GM12878 (cell line): ENCODE data around the gene RUNDC3A. TPM values are rescaled to one million over a fixed set of nuclear protein-coding genes. Genes with fewer than 3 reads are reported as not detected.

ENCODE experiments used
- ATAC-seq: fragments of 200-7000 bp; cut with Tn5 transposase; 3 replicates; pipeline ENCODE4 v1.9.1; 2020; ENCODE audit warnings: mild to moderate bottlenecking, moderate library complexity
- BruUV-seq: library from RNA; stranded (reverse); fragments of 400-500 nt; replicated peaks from 2 replicates; lab custom pipeline; 2021; lab: Mats Ljungman, UMichigan
- CTCF ChIA-PET: fragments of 300-600 bp; sonication (Branson Sonifier 250); formaldehyde crosslinking; extraction: SDS; loops from one replicate; lab custom pipeline; 2021; ENCODE audit warnings: inconsistent platforms; lab: Yijun Ruan, JAX
- POLR2A ChIA-PET: fragments of 350-600 bp; formaldehyde crosslinking; extraction: SDS; loops from one replicate; lab custom pipeline; 2021; ENCODE audit warnings: inconsistent platforms; lab: Charles Lee
- RAD21 ChIA-PET: fragments of 300-600 bp; sonication (Branson Sonifier 250); formaldehyde crosslinking; loops from one replicate; lab custom pipeline; 2023; ENCODE audit warnings: antibody characterized with exemption; ENCODE audit not compliant: unreplicated experiment; lab: Charles Lee
- SMC1A ChIA-PET: fragments of 300-600 bp; sonication (Branson Sonifier 250); formaldehyde crosslinking; loops from one replicate; lab custom pipeline; 2023; ENCODE audit not compliant: unreplicated experiment, uncharacterized antibody; lab: Charles Lee
- DNase-seq: peaks from one replicate; pipeline ENCODE4 v3.0.0-alpha.2; 2011; ENCODE audit warnings: low read depth, low spot score
- FAIRE-seq: peaks from 3 replicates; lab custom pipeline; 2011; peaks lifted over from hg19 to GRCh38; lab: Jason Lieb, UNC
- H2AFZ ChIP-seq: 2 replicates; pipeline ENCODE4 v1.6.0; 2011; ENCODE audit warnings: low read depth, low read length, control low read depth; ENCODE audit not compliant: control insufficient read depth
- H3K27ac ChIP-seq: 2 replicates; pipeline ENCODE4 v1.5.1; 2011; ENCODE audit warnings: control low read depth; ENCODE audit not compliant: control insufficient read depth, insufficient read depth
- H3K27me3 ChIP-seq, 2 experiments: replicated peaks in 1 of 2; 2 replicates each; pipeline versions ENCODE4 v1.6.0 to v1.6.1; 2011; ENCODE audit warnings: low read length in 1 of 2; ENCODE audit not compliant: control insufficient read depth in 2 of 2, insufficient read depth in 2 of 2
- H3K36me3 ChIP-seq, 2 experiments: 2 replicates each; pipeline ENCODE4 v1.5.1; 2011; ENCODE audit warnings: low read length in 1 of 2; ENCODE audit not compliant: control insufficient read depth in 2 of 2, insufficient read depth in 2 of 2
- H3K4me1 ChIP-seq: 2 replicates; pipeline ENCODE4 v1.6.1; 2011; ENCODE audit warnings: mild to moderate bottlenecking, low read length, moderate library complexity, mixed read lengths; ENCODE audit not compliant: control insufficient read depth, insufficient read depth
- H3K4me2 ChIP-seq: 2 replicates; pipeline ENCODE4 v1.6.0; 2011; ENCODE audit warnings: control low read depth; ENCODE audit not compliant: control insufficient read depth, insufficient read depth
- H3K4me3 ChIP-seq: fragments of 200-600 bp; sonication (generic); 2 replicates; pipeline ENCODE4 v1.5.1; 2016
- H3K79me2 ChIP-seq: 2 replicates; pipeline ENCODE4 v1.6.0; 2011; ENCODE audit warnings: low read length; ENCODE audit not compliant: control insufficient read depth, insufficient read depth
- H3K9ac ChIP-seq: 2 replicates; pipeline ENCODE4 v1.8.0; 2011; ENCODE audit warnings: low read length, control low read depth, mixed read lengths; ENCODE audit not compliant: control insufficient read depth, insufficient read depth
- H3K9me3 ChIP-seq: replicated peaks from 3 replicates; pipeline ENCODE4 v1.5.1; 2011; ENCODE audit warnings: mild to moderate bottlenecking, low read length; ENCODE audit not compliant: control insufficient read depth, insufficient read depth
- H4K20me1 ChIP-seq: 2 replicates; pipeline ENCODE4 v1.6.0; 2011; ENCODE audit not compliant: control insufficient read depth, insufficient read depth
- E2F8 ChIP-seq: fragments of 450-650 bp; IDR thresholded peaks from 2 replicates; pipeline ENCODE4 v1.6.1; 2018; ENCODE audit warnings: mild to moderate bottlenecking, low read depth, moderate library complexity; ENCODE audit not compliant: partially characterized antibody
- NFYB ChIP-seq: IDR thresholded peaks from 2 replicates; pipeline ENCODE4 v1.6.1; 2011; ENCODE audit warnings: low read depth, mild to moderate bottlenecking, low read length, improper control_type of control experiment, moderate library complexity; ENCODE audit not compliant: insufficient read depth
- NRF1 ChIP-seq: conservative IDR thresholded peaks from 2 replicates; pipeline ENCODE4 v1.6.1; 2011; ENCODE audit warnings: mild to moderate bottlenecking, low read depth, low read length, improper control_type of control experiment
- WGBS: methylation state at CpG from one replicate; pipeline ENCODE4 v1.1.6; 2016; ENCODE audit warnings: low lambda C conversion rate; ENCODE audit not compliant: insufficient replicate concordance, insufficient coverage; ENCODE audit errors: missing lambda C conversion rate; 5-methylcytosine and 5-hydroxymethylcytosine counted together
- in situ Hi-C: fragments of 300-500 bp; cut with MboI; formaldehyde crosslinking; loops from 9 replicates; pipeline ENCODE4 v1.14.3; 2018; ENCODE audit warnings: mixed read lengths
- intact Hi-C: fragments of 100-400 bp; cut with micrococcal nuclease; formaldehyde crosslinking; loops from one replicate; pipeline ENCODE4 v1.14.2; 2022; ENCODE audit not compliant: unreplicated experiment
- polyA plus RNA-seq, 11 experiments: library from polyadenylated mRNA; depleted of rRNA in 4 of 11; unstranded in 6 of 11; stranded (reverse) in 5 of 11; fragments of >200 nt; fragmentation: Nextera tagmentation in 4 of 11; fragmentation: Illumina TruSeq in 1 of 11; extraction: Ambion mirVana in 4 of 11; extraction: Trizol in 1 of 11; gene quantifications; 1 replicate in 1 of 11; 2 replicates in 10 of 11; pipeline versions ENCODE4 v1.2.1 to v1.2.3, GENCODE V29; 2011 to 2016; ENCODE audit warnings: inconsistent platforms in 2 of 11, missing spikeins in 2 of 11, low read depth in 1 of 11
- total RNA-seq, 4 experiments: library from RNA; depleted of rRNA in 3 of 4; stranded (reverse); fragments of >200 nt in 3 of 4; fragmentation: Illumina TruSeq in 1 of 4; extraction: Trizol in 1 of 4; gene quantifications; 2 replicates each; pipeline versions ENCODE4 v1.2.1 to v1.2.3, GENCODE V29; 2013 to 2021
- TF ChIP-seq, protein P1 (sequence below): IDR thresholded peaks from 2 replicates; pipeline ENCODE4 v1.6.1; 2011; ENCODE audit warnings: low read depth, mild to moderate bottlenecking, low read length, moderate library complexity, borderline replicate concordance; ENCODE audit errors: extremely low read depth

The RUNDC3A gene
- total and polyA plus RNA-seq, 10 of the 15 experiments (the other 5 are each of a cell fraction or from before 2014, with no cell fraction given) = 0.07 to 0.17 TPM; not detected in 8

DNA sequence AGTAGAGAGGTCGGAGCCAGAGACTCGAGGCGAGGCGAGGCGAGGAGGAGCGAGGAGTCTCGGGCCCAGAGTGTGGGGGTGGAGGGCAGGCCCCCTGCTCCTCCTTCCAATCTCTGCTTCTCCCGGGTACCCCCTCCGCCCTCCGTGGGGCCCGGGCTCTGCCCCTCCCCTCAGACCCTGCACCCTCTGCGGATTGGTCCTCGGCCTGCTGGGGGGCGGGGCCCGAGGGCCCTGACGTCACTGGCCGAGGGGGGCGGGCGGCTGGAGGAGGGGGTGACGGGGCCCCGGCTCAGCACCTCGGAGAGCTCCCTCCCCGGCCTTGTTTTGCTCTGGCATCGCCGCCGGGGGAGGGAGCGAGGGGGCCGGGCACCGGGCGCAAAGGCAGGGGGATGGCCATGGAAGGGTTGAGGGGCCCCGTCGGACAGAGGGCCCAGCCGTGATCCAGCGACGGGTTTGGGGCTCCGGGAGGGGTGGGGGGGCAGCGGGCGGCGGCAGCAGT is at the start of gene RUNDC3A (continued):
- TF ChIP-seq, protein P1, sequence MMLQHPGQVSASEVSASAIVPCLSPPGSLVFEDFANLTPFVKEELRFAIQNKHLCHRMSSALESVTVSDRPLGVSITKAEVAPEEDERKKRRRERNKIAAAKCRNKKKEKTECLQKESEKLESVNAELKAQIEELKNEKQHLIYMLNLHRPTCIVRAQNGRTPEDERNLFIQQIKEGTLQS = no peak
- no peak for TF ChIP-seq E2F8
- peak; percentile 67; the same call in 1 of the 2 replicates for TF ChIP-seq NFYB

GRCh38 chr17:44258811-44259351 is 49.5 kb upstream of the RUNDC3A start:
- H3K79me2 ChIP-seq = no peaks in the 10 kb centered on the region
- DNase-seq (no peak), ATAC-seq (no peak), FAIRE-seq (no peak)
- no peaks in the 10 kb centered on the region for H4K20me1 ChIP-seq
- no peak overlapping the region for H3K27ac ChIP-seq
- WGBS = 68% methylated on average over 17 of the region's 17 CpGs
- H3K27me3 ChIP-seq = no peaks in the 10 kb centered on the region; a peak in 1 of 4 replicates
- no peak overlapping the region for H3K9ac ChIP-seq
- no TSS peak for BruUV-seq
- ChIA-PET SMC1A (interaction anchor here (1.1 to 1.7 kb wide), 2 partner anchors 11 to 62 kb away, joined by 3 to 4 read pairs; no protein-coding TSS in a partner anchor), RAD21 (interaction anchor here (0.5 to 1.4 kb wide), 2 partner anchors 39 to 42 kb away, joined by 3 read pairs; no protein-coding TSS in a partner anchor), POLR2A (interaction anchor here (0.7 kb wide), 1 partner anchor 131 kb away, joined by 3 read pairs; no protein-coding TSS in a partner anchor), CTCF (interaction anchor here (0.7 kb wide), 1 partner anchor 49 kb away, joined by 3 read pairs; no protein-coding TSS in a partner anchor)
- H3K4me1 ChIP-seq = no peaks in the 10 kb centered on the region
- in situ Hi-C loops (no loop called here), intact Hi-C loops (no loop called here)
- H3K36me3 ChIP-seq = no peaks in the 10 kb centered on the region
- H3K9me3 ChIP-seq = no peaks in the 10 kb centered on the region
- TF ChIP-seq NRF1 = no peak
- H3K4me2 ChIP-seq = no peak overlapping the region
- no peak overlapping the region for H3K4me3 ChIP-seq
- no peak overlapping the region for H2AFZ ChIP-seq
